Testis (tissue), 3 donors: ENCODE data around the gene IFNAR2. TPM values are rescaled to one million over a fixed set of nuclear protein-coding genes. Genes with fewer than 3 reads are reported as not detected.
A peak's percentile ranks its signal among the peaks of the same experiment; 100 is the strongest.
"Not testable (repeated sequence)": the region's sequence is repeated elsewhere in the genome, so short reads cannot be mapped to it uniquely, and the experiment has no call there.

Experiments
- DNase-seq: peaks from one replicate; pipeline ENCODE4 v3.0.0-alpha.2; 2019
- H3K27ac ChIP-seq, 2 donors: fragments of 200-600 bp; sonication (generic); one replicate each; pipeline ENCODE4 v1.5.1; 2019
- H3K27me3 ChIP-seq: fragments of 200-600 bp; sonication (generic); one replicate; pipeline ENCODE4 v1.5.1; 2019
- H3K36me3 ChIP-seq: fragments of 200-600 bp; sonication (generic); one replicate; pipeline ENCODE4 v1.5.1; 2017; ENCODE audit warnings: low read depth; ENCODE audit errors: missing control alignments
- H3K4me1 ChIP-seq: fragments of 200-600 bp; sonication (generic); one replicate; pipeline ENCODE4 v1.5.1; 2019
- H3K4me3 ChIP-seq, 2 donors: fragments of 200-600 bp; sonication (generic); one replicate each; pipeline ENCODE4 v1.5.1; 2017 to 2019
- H3K9me3 ChIP-seq: fragments of 200-600 bp; sonication (generic); one replicate; pipeline ENCODE4 v1.5.1; 2017
- POLR2A ChIP-seq: fragments of 450-650 bp; IDR thresholded peaks from one replicate; pipeline ENCODE4 v1.6.1; 2017; ENCODE audit warnings: antibody characterized with exemption, mild to moderate bottlenecking, moderate library complexity
- WGBS, 2 donors: methylation state at CpG; one replicate each; pipeline ENCODE4 v1.1.5; 2018; 5-methylcytosine and 5-hydroxymethylcytosine counted together
- intact Hi-C: fragments of 100-400 bp; cut with DNase I; formaldehyde crosslinking; loops from one replicate; pipeline ENCODE4 v1.15.1; 2023; ENCODE audit warnings: low total_unique reads
- polyA plus RNA-seq: library from polyadenylated mRNA; stranded (reverse); fragments of 350-450 nt; fragmentation: Illumina TruSeq; extraction: RNeasy Lipid Tissue Mini Kit (QIAGEN cat#74804); gene quantifications from one replicate; pipeline ENCODE4 v1.2.3, GENCODE V29; 2014; ENCODE audit warnings: low read depth, low replicate concordance; ENCODE audit not compliant: insufficient read depth
- total RNA-seq, 2 donors: library from RNA; depleted of rRNA; stranded (reverse); fragments of >200 nt; gene quantifications; one replicate each; pipeline ENCODE4 v1.2.3, GENCODE V29; 2016
- TF ChIP-seq, protein P1 (sequence below), 3 experiments: fragments of 450-650 bp in 2 of 3; fragments of 200-600 bp in 1 of 3; sonication (generic) in 1 of 3; IDR thresholded peaks; one replicate each; pipeline ENCODE4 v1.5.1; 2016 to 2019; ENCODE audit warnings: antibody characterized with exemption in 3 of 3, mild to moderate bottlenecking in 2 of 3, moderate library complexity in 1 of 3

IFNAR2 gene
- total and polyA plus RNA-seq, 3 donors from 2014 or later: 8.6 to 13.1 (median 10.7) TPM

DNA sequence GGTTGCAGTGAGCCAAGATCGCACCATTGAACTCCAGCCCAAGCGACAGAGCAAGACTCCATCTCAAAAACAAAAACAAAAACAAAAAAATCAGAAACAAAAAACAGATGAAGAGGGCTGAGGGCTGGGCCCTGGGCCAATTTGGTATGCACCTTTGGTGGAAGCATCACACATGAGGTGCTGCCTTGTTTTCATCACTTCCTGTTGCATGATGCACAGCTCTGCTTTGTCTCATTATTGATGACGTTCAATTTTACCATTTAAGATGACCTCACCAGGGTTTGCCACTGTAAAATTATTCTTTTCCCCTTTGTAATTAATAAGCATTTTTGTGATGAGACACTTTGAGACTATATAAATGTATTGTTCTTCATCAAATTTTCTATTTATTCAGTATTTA lies 9.8 kb upstream of the IFNAR2 start:
- Histone ChIP-seq H3K27me3 (no peaks in the 10 kb centered on the region), H3K27ac (no peak overlapping the region), H3K4me1 (no peaks in the 10 kb centered on the region), H3K9me3 (no peaks in the 10 kb centered on the region), H3K36me3 (no peaks in the 10 kb centered on the region), H3K4me3 (no peak overlapping the region)
- TF ChIP-seq, protein P1, sequence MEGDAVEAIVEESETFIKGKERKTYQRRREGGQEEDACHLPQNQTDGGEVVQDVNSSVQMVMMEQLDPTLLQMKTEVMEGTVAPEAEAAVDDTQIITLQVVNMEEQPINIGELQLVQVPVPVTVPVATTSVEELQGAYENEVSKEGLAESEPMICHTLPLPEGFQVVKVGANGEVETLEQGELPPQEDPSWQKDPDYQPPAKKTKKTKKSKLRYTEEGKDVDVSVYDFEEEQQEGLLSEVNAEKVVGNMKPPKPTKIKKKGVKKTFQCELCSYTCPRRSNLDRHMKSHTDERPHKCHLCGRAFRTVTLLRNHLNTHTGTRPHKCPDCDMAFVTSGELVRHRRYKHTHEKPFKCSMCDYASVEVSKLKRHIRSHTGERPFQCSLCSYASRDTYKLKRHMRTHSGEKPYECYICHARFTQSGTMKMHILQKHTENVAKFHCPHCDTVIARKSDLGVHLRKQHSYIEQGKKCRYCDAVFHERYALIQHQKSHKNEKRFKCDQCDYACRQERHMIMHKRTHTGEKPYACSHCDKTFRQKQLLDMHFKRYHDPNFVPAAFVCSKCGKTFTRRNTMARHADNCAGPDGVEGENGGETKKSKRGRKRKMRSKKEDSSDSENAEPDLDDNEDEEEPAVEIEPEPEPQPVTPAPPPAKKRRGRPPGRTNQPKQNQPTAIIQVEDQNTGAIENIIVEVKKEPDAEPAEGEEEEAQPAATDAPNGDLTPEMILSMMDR (IDR thresholded peaks at IDR 0.05): no peak
- no peak for TF ChIP-seq POLR2A
- 91% methylated on average over 3 of the region's 3 CpGs for WGBS, 2 donors
- intact Hi-C loops: no loop called here
- no peak for DNase-seq

- DNase-seq, H3K36me3 ChIP-seq, H3K4me3 ChIP-seq, H3K4me1 ChIP-seq, H3K27me3 ChIP-seq, intact Hi-C loops, H3K27ac ChIP-seq, H3K9me3 ChIP-seq: not testable (repeated sequence)
- 94 to 95% methylated on average over 3 of the region's 3 CpGs for WGBS, 2 donors
Observed at GRCh38 chr21:33225376-33225775, 4.4 kb upstream of the IFNAR2 start.

- Histone ChIP-seq H3K4me1 (no peaks in the 10 kb centered on the region), H3K36me3 (no peaks in the 10 kb centered on the region), H3K9me3 (no peaks in the 10 kb centered on the region), H3K4me3 (no peak overlapping the region), H3K27ac (no peak overlapping the region), H3K27me3 (no peaks in the 10 kb centered on the region)
- DNase-seq: no peak
- no peak for TF ChIP-seq POLR2A
- TF ChIP-seq, protein P1 (IDR thresholded peaks at IDR 0.05): no peak
- 33 to 36% methylated on average over 3 of the region's 3 CpGs for WGBS, 2 donors
- intact Hi-C loops: no loop called here
Observed at GRCh38 chr21:33228455-33228854, 1.3 kb upstream of the IFNAR2 start.

GRCh38 chr21:33229099-33229783 lies 497 bp upstream of the IFNAR2 start:
- Histone ChIP-seq H3K36me3 (no peaks in the 10 kb centered on the region), H3K27ac (peak overlapping the region in 1 of 2 donors; percentile 94), H3K4me3 (peak overlapping the region; percentile 93 to 98), H3K27me3 (no peaks in the 10 kb centered on the region), H3K4me1 (no peaks in the 10 kb centered on the region), H3K9me3 (no peaks in the 10 kb centered on the region)
- WGBS, 2 donors: 24 to 26% methylated on average over 15 to 18 of the region's 18 CpGs
- intact Hi-C loops: no loop called here
- no peak for TF ChIP-seq POLR2A
- TF ChIP-seq, protein P1 (IDR thresholded peaks at IDR 0.05): no peak
- no peak for DNase-seq

- TF ChIP-seq, protein P1 (IDR thresholded peaks at IDR 0.05): no peak
- TF ChIP-seq POLR2A: no peak
- no peaks in the 10 kb centered on the region for H3K36me3 ChIP-seq
- DNase-seq: peak; percentile 40
- no peaks in the 10 kb centered on the region for H3K27me3 ChIP-seq
- H3K9me3 ChIP-seq: no peaks in the 10 kb centered on the region
- H3K4me1 ChIP-seq: no peaks in the 10 kb centered on the region
- peak overlapping the region; percentile 93 to 98 for H3K4me3 ChIP-seq
- intact Hi-C loops: no loop called here
- WGBS, 2 donors: 1 to 5% methylated on average over 17 to 30 of the region's 30 CpGs
- peak overlapping the region; percentile 90 to 94 for H3K27ac ChIP-seq
Observed at GRCh38 chr21:33230545-33231324, 997 bp downstream of the IFNAR2 start.
